Germinal center (tissue), 1 donor: Measurements from ENCODE around the gene FLRT2.

Source experiments
- DNase-seq: peaks from one replicate; pipeline ENCODE4 v3.0.0; 2012; ENCODE audit warnings: mixed read lengths, low spot score

The FLRT2 gene

DNA sequence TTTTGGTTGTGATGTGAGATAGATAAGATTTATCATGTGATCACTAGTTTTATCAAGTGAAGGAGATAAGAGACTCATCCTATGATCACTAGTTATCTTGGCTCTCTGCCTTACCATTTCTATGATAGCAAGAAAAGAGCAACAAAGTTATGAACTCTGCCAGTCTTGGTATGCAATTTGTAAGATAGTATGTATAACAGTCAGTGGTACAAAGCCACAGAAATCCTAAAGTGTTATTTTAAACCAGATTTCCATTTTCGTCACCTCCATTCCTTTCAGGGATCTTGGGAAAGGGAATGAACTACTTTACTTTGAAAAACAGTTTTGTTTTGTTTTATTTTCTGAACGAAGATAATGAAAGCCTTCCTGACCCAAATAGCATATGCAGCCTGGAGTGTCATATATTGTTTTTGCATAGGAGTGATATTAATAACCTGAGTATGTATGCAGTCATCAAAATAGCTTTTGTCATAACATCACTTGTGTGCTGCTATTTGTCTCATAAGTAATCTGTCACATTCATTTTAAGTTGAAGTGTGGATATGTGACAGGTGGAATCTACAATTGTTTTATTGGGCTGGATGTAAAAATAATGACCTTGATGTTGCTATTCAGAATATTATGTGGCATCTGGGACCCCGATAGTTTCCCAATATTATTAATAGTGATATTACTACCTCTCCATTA lies 35.0 kb downstream of the FLRT2 start:
- no peak for DNase-seq

DNA sequence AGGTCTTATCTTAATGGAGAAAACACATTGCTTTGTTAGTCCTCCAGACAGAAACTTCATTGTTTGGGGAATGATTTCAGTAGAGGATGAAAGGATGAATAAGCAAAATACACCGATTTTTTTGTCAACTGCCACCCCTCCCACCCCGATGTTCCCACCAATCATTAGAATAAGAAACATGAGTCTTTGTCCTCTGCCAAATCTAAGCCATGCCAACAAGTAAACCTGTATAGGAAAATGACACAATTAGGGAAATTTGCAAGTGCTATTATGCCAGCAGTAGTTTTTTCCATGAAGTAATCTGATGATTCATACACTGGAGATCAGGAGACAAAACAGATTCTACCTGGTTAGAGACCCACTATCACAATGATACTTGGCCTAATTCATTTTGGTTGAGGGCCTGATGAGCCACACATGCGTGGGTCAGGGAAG lies 35.9 kb downstream of the FLRT2 start:
- DNase-seq, result no peak

DNA sequence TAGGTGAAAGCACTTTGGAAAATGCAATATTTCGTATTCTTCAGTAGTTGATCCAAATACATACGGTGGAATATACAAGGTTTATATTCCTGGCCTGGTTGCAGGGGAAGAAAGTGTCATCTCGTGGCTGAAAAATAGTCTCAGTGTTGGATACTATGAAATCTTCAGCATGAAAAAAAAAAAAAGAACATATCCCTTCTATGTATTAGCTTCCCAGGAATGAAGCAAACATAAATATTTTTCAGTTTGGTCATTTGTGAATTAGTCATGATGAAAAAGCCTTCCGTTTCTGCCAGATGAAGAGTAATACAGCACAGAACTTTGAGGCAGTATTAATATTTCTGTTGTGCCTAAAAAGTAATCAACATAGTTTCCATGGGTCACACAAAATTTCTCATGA lies 36.7 kb downstream of the FLRT2 start:
- no peak for DNase-seq

DNA sequence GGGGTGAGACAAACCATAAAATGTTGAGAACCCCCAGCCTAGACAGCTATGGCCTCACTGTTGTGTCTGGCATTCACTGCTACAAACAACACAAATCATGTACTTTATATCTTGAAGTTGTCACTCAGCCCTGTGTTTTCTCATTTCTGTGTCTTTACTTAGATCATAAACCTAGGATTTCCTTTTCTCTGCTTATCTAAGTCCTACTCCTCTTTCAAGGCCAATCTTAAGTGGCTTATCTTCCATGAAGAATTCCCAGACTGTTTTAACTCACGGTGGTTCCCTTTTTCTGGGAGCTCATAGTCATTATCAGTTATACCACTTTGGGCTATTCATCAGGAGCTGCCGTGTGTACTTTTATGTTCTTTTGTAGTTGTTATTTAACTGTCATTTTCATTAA lies 42.1 kb downstream of the FLRT2 start:
- no peak for DNase-seq

DNA sequence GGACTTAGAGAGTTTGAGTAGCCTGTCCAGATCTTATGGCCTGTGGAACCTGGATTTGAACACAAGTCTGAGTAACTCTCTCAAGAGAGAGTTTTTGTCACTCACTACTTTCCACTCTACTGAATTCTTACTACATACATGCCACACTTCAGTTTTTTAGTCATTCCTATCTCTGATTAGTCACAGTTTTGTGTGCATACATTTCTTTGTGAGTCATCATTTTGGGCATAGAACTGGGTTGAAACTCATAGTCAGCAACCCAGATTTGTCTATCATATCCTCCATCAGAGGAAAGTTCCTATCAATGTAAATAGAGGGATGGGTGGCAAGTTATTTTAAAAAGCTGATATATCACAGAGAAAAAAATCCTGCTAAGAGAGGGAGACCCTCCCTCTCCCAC lies 42.9 kb downstream of the FLRT2 start:
- no peak for DNase-seq

DNA sequence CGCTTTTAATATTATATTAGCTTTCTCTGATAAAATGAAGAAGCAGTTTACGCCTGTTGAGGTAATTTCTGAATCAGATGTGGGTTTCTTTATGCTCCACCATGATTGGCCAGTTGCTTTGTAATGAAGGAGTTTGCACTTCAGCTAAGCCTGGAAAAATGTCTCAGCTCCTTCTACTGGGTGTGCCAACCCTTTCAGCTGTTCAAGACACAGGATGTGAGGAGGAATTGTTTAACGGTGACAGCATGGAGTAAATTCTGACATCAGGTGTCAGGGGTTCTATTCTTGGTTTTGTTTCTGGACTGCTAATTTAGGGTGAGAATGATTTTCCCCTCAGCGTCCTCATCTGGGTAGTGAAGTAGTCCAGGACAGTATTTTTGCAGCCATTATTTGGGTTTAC lies 43.5 kb downstream of the FLRT2 start:
- DNase-seq, result no peak

DNA sequence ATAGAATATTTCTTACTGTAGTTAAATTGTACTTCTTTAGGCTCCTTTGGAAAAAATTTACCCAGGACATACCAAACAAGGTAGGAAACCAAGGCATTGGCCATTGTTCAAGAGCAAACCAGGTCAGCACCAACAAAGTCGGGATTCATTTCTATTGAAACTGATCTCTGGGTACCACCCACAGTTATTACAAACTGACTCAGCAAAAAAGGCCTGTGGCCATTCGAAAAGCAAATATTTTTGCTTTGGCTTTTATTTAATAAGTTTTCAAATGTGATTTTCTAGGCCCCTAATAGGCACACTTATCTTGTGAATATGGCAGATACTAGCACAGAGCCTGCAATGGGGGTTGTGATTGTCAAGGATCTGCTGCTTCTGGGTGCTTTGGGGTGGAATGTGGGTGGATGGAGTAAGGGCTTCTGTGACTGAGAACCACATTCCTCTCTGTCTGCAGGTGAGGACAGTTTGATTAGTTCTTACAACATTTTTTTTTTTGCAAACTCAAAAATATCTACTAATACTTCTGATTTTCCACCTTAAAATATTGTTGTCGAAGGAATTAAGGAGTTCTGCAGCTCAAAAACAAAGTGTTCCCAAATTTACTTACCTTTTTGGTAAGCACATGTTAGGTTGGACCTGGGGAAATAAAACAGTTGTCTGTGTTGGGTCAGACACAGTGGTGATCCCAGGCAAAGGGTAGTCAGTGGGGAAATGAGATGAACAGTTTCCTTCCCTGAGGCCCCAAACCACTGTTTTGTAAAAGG lies 45.1 kb downstream of the FLRT2 start:
- DNase-seq, result no peak

DNA sequence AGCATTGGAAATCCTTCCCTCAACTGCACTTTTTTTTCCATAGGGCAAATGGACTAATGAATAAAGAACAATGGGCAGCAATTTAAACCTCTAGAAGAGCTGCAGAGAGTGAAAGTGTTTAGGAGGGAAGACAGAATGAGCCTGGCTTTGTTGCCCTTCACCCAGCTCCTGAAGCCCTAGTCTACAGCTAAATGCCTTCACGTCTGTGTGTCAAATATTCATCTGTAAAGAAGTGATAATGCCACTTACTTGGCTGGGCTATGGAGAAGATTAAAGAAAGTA lies 45.6 kb downstream of the FLRT2 start:
- no peak for DNase-seq

DNA sequence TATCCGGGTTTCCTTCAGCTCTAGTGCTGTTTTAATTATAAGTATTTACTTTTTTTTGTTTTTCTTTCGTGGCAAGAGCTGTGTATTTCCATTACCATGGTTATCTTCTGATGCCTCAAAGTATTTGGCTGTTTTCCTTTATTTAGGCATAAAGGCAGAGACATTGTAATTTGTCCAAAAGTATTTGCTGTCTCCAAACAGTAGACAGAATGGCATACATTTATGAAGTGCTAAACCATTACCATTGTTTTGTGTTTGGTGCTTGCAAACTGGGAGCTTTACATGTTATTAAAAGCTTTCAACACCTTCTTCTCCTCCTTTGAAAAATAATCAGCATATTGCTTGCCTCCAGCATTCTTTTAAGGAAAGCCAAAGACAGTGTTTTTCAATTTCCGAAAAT lies 46.3 kb downstream of the FLRT2 start:
- no peak for DNase-seq

DNA sequence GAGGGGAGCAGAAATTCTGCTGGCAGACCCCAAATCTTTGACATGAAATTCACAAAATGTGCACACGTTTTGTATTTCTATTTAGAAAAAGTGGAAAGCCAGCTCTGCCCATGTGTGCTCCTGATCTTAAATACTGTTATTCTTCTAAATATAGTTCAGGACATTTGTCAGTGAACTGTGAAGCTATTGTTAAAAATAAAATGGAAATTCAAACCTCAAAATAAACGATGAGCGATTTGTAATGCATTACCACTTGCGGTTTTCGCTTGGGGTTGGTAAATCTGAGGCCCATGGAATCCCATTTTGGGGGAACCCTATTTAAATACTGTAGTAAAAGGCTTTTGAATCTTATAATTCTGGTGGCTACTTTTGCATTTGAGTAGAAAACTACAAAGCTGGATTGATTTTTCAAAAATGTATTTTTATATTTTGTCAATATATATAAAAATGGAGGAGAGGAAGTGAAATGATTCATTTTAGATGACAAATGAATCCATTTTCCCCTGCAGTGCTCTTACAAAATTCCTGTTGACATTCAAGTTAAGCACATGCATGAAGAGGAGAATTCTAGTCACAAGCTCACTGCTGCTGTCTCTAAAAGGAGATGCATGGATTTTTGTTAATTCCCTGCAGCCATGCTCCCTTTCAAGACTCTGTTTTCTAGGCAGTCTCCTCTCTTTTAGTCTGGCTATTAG lies 47.1 kb downstream of the FLRT2 start:
- DNase-seq, result no peak

DNA sequence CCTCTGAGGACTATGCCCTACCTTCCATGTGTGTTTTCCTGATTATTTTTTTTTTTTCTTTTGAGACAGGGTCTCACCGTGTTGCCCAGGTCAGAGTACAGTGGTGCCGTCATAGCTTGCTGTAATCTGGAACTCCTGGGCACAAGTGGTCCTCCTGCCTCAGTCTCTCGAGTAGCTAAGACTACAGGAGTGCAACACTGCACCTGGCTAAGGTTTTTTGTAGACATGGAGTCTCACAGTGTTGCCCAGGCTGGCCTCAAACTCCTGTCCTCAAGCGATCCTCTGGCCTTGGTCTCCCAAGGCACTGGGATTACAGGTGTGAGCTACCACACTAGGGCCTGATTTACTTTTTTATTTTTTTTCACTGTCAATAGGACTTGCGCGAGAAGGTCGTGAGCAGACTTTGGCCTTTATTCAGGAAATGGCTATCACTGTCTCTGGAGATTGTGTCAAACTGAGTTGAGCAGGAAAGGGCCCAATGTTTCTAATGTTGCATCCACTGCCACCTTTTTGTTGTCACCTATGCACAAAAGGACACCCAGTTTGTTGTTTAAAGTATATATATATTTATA lies 47.7 kb downstream of the FLRT2 start:
- DNase-seq, result no peak

DNA sequence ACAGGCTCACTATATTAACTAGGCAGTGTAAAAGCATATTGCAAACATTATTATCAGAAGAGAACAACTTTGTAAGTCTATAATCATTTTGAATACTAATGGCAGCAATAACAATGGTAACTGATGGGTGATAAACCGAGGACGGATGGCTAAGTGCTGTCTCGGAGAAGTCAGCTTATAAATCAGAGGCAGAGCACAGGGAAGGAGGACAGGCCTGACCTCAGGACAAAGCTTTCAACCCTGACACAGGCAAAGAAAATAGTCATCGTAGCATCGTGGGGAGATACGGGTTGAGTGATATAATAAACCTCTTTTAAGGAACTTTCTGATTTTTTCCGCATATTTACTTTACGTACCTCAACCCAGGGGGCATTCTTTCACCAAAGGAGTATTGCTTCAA lies 48.4 kb downstream of the FLRT2 start:
- no peak for DNase-seq

DNA sequence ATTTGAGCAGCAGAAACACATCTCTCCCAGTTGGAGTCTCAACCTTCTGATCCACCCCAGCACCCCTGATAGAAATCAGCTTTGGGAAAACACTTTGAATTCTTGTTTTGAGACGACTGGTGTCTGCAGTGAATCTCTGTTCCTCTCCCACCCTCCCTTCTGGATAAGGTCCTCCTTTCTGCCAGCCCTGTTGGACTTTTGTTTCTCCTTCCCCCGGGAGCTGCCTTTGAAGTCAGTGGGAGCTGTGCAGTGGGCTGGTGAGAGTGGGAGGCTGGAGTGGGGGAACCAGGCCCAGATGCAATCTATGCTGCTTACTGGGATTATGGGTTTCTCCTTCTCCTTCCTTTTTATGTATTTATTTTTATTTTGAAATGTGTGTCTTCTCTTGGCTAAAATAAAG lies 49.0 kb downstream of the FLRT2 start:
- no peak for DNase-seq

DNA sequence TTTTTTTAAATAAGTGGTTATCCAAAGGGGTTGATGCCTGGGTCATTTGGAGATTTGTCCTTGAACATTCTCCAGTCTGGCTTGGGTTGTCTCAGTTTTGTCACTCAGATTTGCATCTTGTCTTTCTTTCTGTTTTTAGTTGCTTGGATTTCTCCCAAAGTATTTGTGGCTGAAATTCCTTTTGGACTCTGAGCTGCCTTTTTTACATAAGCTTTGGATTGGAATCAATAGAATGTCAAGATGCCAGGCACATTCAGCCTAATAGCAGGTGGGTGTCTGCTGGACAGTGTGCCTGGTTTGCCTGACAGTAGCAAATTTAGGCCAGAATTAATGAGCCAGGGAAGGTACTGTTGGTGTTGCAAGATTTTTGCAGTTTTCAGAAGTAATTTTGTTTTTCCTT lies 50.0 kb downstream of the FLRT2 start:
- DNase-seq, result no peak

DNA sequence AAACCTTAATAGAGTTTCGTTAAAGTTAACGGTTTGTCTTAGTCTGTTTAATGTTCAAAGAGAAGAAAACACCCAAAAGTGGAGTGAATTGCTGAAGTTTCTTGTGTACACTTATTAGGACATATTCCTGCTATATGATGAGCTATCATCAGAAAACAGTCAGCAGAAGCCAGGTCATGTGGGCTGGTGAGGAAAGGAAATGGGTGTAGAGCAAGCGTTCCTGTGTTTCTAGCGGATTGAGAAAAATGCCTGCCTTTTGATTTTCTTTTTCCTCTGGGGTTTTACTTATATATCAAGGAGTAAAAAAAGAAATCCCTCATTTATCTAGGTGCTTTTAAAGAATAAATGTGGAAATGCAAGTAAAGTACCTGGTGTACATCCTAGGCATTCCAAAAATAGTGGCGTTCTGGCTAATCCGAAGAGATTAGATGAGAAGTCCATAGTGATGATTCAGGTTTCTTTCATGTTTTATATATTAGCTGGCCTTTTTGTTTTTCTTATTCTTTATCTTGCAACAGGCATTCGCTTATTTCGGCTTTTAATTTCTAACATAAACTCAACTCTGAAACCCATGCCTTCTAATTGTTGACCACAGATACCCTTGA lies 50.7 kb downstream of the FLRT2 start:
- no peak for DNase-seq

DNA sequence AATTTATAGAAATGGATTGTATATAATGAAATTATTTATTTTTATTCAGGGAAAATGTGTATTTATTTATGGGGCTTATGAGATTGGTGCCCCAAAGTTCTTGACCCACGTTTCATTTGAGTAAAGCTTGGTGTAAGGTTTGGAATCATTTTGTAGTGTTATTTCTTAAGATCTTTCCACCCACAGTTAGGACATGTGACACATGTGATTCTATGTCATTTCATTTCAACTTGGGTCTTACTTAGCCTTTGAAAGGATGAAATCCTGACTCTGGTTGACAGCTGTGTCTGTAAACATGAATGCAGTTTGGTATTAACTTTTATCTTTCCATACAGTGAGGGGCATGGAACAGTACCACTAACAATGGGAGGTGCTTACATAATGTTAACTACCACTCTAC lies 51.7 kb downstream of the FLRT2 start:
- DNase-seq, result no peak

DNA sequence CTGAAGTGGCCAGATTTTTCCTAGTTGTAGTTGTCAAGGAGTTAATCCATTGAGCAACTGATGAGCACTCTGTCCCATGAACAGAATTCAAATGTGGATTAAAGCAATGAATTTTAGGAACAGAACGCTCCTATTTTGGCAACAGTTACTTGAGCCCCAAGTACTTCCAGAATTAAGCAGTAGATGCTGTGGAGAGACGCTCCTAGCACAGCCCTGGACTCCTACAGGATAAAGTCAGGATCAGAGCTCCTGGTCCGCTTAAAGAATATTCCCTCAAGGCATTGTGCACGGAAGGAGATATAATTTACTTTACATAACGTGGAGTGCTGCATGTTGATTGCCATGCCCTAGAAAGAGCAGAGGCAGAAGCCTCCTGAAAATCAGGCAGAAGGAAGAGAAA lies 53.4 kb downstream of the FLRT2 start:
- no peak for DNase-seq

DNA sequence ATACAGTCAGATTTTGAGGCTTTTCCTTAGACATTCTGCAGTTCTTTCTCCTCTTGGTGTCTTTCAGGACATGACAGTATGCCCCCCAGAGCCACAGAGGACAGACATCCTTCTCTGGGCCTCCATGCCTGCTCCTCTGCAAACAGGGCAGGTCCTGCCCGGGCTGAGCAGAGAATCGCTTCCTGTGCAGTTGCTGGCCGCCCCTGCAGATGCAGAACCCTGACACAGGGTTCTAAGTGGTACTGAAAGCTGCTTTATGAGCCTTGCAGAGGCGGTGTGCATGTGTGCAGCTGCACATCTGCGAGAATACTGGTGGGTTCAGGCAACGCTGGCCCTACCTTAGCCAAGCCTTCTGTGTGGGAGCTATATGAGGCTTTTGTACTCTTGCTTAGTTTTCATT lies 54.5 kb downstream of the FLRT2 start:
- DNase-seq, result no peak

DNA sequence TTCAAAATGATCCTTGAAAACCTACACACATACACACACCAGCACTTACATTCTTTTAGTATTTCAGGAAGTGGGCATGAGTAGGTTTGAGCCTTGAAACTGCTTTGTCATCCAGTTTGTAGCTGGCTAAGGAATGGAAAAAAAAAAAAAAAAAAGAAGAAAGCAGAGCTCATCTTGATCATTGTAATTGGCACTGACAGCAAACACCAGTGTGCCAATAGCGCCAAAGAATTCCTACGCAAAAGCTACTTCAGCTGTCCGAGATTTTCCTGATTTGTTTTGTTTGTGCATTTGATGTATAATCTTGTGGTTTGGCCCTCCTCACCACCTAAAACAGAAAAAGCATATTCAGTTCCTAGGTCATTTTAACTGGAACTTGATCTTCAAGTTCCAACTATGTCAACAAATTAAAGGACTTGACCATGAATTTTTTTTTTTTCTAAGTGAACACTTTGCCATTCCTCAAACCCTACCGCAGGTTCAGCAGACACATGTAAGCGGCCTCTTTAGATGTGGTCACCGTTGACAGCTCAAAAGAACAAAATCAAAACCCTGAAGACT lies 57.3 kb downstream of the FLRT2 start:
- DNase-seq, result no peak

DNA sequence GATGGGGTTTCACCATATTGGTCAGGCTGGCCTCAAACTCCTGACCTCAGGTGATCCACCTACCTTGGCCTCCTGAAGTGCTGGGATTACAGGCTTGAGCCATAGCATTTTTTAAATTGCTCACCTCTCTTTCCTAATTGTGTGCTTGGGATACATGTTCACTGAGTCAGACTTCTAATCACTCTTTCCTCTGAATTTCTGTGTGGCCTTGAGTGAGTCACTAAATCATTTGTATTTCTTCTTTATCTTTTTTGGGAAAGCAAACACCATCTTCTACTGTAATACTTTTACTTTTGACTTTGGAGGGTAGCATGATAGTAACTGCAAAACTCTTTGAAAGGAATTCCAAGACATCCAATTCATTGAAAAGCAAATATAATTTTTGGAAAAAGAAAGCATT lies 60.8 kb downstream of the FLRT2 start:
- no peak for DNase-seq

DNA sequence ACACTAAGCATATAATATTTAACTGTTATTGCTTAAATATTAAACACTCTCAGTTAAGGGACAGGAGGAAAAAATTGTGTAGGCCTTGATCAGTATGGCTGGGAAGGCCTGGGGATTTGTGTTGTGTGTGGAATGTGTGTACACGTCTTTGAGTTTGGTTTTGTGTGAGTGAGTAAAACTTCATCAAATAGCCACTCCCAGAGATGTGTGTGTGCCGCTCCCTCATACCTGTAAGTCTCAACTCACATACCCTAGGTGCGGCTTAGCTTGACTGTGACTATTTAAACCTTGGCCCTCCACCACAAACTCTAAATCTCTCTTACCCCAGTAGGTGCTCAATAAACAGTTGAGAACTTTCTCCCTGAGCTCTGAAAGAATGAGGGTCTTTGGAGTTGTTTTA lies 64.3 kb downstream of the FLRT2 start:
- no peak for DNase-seq

DNA sequence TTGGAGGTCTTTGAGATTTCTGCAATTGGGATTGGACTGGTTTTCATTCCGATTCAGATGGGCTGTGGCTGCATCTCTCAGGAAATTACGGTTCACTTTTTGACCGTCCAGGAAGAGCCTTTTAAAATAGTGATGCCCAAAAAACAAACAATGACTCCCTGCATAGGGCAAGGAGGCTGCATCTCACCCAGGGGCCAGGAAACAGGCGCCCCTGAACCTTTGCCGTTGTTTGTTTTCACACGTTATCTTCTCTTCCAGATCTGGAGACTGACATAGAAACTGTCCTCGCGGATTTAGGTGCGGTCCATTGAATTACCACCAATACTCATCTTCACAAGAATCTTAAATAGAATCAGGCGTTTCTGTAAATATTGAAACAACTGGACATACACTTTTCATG lies 66.0 kb downstream of the FLRT2 start:
- DNase-seq, result no peak

DNA sequence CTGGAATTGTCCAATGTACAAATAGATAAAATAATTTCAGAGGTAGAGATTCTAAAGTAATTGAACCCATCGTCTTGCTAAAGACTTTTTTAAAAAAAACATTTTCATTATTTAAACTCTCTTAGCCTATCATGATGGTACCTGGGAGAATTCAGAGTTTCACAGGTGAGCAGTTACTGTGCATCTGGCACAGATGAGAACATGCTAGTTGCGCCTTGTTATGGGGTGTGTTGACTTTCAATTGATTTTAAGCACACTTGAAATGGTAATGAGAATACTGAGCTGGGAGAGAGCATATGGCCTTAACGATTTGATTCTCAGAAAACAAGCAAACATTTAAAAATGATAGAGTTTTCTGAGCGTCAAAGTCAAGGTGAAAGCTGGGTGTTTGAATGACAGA lies 66.6 kb downstream of the FLRT2 start:
- DNase-seq, result no peak
